ENCODE results near the gene RBM4B. TPM values are rescaled to one million over a fixed set of nuclear protein-coding genes. Genes with fewer than 3 reads are reported as not detected.

The RBM4B gene
- total and polyA plus RNA-seq, 8 donors = 5.7 to 20.7 (median 8.3) TPM

- DNase-seq (peak in 2 of 6 donors; percentile 46 to 49), FAIRE-seq (no peak), ATAC-seq (no peak)
- peaks cover 0 to 34% (median 0%) of the 10 kb centered on the region in 3 donors for H3K36me3 ChIP-seq
- 90 to 91% methylated on average over 15 of the region's 15 CpGs for WGBS, 2 donors
- H3K27ac ChIP-seq = no peak overlapping the region
- no peak for TF ChIP-seq CTCF (IDR thresholded peaks at IDR 0.05)
- intact Hi-C loops (cut with DNase I) = loop anchor here in 2 of 3 donors (5.0 kb wide), 2 partner anchors 139 to 149 kb away; partner anchors contain the start of gene RCE1 (in 1 of the 2)
- H3K9me3 ChIP-seq = no peaks in the 10 kb centered on the region
- no peaks in the 10 kb centered on the region for H3K4me1 ChIP-seq
- no peak overlapping the region for H3K4me3 ChIP-seq
- no peaks in the 10 kb centered on the region for H3K27me3 ChIP-seq
Observed at GRCh38 chr11:66693356-66694055, 15.8 kb upstream of the RBM4B start.

- H3K27ac ChIP-seq = no peak overlapping the region
- no peak for ATAC-seq
- no peak overlapping the region for H3K4me3 ChIP-seq
- WGBS, 2 donors = 88 to 93% methylated on average over 20 of the region's 20 CpGs
- H3K27me3 ChIP-seq = no peaks in the 10 kb centered on the region
- peaks cover 0 to 33% (median 0%) of the 10 kb centered on the region in 3 donors for H3K36me3 ChIP-seq
- no peaks in the 10 kb centered on the region for H3K4me1 ChIP-seq
- no peak for TF ChIP-seq CTCF (IDR thresholded peaks at IDR 0.05)
- no peaks in the 10 kb centered on the region for H3K9me3 ChIP-seq
- intact Hi-C loops (cut with DNase I) = loop anchor here in 2 of 3 donors (5.0 kb wide), 2 partner anchors 139 to 149 kb away; partner anchors contain the start of gene RCE1 (in 1 of the 2)
- no peak for FAIRE-seq
- DNase-seq = peak in 2 of 6 donors; percentile 46 to 63
Observed at GRCh38 chr11:66692871-66693331, 15.2 kb upstream of the RBM4B start.

GRCh38 chr11:66692446-66692845 is 14.8 kb upstream of the RBM4B start:
- Histone ChIP-seq H3K4me3 (no peak overlapping the region), H3K4me1 (no peaks in the 10 kb centered on the region), H3K27ac (no peak overlapping the region), H3K36me3 (peaks cover 0 to 30% (median 0%) of the 10 kb centered on the region in 3 donors), H3K27me3 (no peaks in the 10 kb centered on the region), H3K9me3 (no peaks in the 10 kb centered on the region)
- DNase-seq = peak in 2 of 6 donors; percentile 48 to 62
- FAIRE-seq = no peak
- TF ChIP-seq CTCF (IDR thresholded peaks at IDR 0.05) = no peak
- no peak for ATAC-seq
- WGBS, 2 donors = 90 to 93% methylated on average over 18 of the region's 18 CpGs
- intact Hi-C loops (cut with DNase I) = loop anchor here in 2 of 3 donors (5.0 kb wide), 2 partner anchors 140 to 150 kb away; partner anchors contain the start of gene RCE1 (in 1 of the 2)

- Histone ChIP-seq H3K4me3 (no peak overlapping the region), H3K36me3 (peaks cover 0 to 30% (median 0%) of the 10 kb centered on the region in 3 donors), H3K27me3 (no peaks in the 10 kb centered on the region), H3K9me3 (no peaks in the 10 kb centered on the region), H3K27ac (no peak overlapping the region), H3K4me1 (no peaks in the 10 kb centered on the region)
- WGBS, 2 donors = 91 to 92% methylated on average over 38 of the region's 38 CpGs
- no peak for TF ChIP-seq CTCF (IDR thresholded peaks at IDR 0.05)
- FAIRE-seq = no peak
- peak in 2 of 6 donors; percentile 45 to 67 for DNase-seq
- intact Hi-C loops (cut with DNase I) = loop anchor here in 2 of 3 donors (5.0 kb wide), 2 partner anchors 141 to 151 kb away; partner anchors contain the start of gene RCE1 (in 1 of the 2)
- no peak for ATAC-seq
Observed at GRCh38 chr11:66691311-66691980, 13.8 kb upstream of the RBM4B start.
